ENCODE data around the gene LRRK2.
"Not testable (repeated sequence)": the region's sequence is repeated elsewhere in the genome, so short reads cannot be mapped to it uniquely, and the experiment has no call there.

Gene LRRK2

DNA sequence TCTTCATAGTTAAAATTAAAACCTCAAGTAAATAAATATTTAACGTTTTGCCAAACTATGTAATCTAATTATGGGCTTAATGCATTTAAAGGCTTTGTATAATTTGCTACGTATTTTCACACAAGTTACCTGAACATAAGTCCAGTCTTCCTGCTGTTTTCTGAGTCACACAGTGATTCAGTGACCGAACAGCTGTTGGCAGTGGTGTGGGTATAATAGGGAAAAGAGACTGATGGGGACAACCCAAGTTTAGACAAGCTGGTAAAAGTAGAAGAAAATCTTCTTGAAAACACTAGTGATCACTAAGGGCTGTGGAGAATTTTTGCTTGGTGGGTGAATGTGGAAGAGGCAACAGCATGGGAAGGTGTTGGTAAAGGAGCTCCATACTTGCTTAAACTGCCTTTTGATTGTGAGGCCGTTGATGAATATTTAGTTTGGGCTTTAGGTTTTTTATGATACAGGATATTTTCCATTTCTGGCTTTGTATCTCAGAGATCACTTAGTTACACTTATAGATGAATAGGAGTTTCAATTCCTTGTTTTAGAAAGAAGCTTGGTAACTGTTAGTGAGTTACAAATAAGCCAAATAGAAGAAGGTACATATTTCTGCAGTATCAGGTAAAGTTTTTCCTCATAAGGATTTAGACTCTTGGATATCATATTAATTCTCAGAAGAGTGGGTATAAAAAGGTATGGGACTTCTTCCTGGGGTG, 23.9 kb downstream of the LRRK2 start:
- DNase-seq = no peak

DNA sequence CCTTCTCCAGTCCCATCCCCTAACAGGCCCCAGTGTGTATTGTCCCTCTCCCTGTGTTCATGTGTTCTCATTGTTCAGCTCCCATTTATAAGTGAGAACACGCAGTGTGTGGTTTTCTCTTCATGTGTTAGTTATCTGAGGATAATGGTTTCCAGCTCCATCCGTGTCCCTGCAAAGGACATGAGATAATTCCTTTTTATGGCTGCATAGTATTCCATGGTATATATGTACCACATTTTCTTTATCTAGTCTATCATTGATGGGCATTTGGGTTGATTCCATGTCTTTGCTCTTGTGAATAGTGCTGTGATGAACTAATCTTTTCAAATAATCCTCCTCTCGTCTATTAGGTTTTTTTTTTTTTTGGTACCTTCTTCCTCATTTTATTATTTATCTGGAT, 25.9 kb downstream of the LRRK2 start:
- DNase-seq = not testable (repeated sequence)

DNA sequence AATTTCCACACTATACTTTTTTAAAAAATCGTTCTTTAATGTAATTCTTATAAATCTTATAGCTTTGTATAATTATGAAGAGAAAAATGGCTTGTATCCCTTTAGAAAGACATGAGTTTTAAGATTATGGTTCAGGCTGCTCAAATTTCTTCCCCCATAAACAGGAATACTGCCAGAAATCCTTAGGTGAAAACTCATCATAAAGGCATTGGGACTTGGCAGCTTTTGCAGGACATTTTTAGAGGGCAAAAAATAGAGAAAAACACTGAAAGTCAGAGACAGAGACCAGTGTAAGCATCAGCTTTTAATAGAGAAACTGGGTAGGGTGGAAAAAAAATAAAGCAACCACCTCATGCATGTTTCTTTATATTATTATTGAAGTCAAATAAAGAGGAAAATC, 29.1 kb downstream of the LRRK2 start:
- DNase-seq = no peak

DNA sequence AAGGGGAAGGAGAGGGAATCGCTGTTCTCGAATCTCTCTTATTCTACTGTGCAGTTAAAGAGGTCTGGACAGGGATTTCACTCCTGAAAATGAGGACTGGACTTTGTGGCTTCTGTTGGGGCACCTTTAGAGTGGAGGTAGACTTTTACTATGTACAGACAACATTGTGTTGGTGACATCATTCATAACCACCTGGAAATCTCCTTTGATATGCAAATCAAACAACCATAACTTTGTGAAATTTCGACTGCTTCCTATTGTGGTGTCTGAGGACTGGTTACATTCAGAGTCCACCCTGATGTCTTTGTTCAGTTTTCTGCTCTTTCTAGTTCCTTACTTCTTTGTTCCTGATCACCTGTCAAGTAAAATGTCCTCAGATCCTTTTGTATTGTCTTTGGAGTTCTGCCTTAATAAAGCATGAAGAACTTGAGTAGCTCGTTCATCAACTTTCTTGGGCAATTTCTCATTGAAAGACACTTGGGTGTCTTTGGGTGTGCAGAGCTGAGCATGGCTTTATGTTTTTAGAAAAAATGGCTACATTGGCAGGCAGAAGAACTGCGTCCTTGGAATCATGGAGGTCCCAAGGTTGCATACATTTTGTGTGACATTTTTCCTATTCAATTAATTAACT, 29.8 kb downstream of the LRRK2 start:
- no peak for DNase-seq

DNA sequence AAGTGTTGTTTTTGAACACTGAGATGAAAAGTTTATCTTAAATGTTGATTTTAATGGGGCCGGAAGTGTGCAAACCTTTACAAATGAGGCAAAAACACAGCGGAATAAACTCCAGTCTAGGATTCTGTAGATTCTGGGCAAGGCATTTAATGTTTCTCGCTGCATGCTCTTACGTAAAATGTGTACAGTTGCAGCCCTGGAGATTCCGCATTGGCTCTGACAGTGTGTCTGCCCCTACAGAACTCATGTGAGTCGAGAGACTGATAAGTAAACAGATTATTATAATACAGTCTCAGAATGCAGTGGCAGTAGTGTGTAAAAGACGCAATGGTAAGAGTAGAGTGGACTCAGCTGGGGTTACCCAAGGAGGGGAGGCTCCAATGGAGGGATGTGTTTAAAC, 33.6 kb downstream of the LRRK2 start:
- DNase-seq = no peak

DNA sequence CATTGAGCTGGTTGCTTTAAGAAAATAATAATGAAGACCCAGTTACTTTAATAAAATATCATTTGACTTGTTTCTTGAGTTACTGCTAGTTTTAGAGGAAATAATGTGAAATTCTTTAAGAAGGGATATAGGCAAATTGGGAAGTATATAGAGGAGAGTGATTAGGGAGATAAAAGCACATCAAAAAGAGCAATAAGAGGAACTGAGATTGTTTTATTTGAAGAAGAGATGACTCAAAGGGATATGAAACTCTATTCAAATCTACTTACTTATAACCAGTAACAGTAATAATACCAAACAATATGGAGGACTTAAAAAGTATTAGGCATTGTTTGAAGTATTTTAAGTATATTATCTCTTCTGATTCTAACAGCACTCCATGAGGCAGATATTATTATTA, 37.1 kb downstream of the LRRK2 start:
- no peak for DNase-seq

DNA sequence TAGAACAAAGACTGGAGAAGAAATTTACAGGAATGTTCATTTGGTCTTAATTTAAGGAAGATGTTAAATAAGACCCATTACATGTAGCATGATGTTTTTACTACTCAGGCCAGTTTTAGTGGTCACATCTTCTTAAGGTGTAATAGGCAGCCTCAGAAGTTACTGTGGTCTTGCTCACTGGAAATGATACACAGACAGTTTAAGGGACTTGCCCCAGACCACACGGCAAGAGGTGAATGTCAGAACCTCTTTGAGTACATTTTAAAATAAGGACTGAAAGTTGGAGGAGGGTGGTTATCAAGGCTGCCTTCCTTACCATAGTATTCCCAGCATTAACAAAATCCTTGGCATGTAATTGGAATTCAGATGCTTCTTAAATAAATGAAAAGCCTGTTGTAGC, 37.9 kb downstream of the LRRK2 start:
- no peak for DNase-seq

DNA sequence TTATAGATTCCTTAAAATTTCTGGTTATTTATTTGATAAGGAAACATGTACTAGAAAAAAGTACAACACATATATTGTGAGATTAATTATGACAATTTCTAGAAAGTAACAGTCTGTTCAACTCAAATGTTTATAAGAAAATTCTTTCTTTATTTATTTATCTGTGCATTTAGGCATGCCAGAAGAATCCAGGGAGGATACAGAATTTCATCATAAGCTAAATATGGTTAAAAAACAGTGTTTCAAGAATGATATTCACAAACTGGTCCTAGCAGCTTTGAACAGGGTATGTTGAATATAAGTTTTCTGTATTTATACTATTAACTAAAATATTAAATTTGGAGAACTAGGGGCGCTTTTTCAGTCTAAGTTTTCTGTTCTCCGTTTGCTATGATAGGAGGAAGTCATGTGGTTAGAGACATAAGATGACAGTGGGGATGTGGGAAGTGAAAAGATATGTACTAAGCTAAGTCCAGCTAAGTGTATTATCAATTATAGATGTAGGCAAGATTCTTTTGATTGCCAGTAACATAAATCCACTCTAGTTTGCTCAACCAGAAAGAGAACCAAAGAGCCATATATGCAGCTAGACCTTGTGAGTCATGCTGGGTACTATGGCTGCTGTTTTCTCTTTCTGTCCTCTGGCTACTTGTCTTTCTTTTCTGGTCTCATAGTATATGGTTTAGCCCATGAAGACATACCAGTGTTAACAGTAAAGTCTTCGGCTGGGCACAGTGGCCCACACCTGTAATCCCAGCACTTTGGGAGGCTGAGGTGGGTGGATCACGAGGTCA, 39.0 kb downstream of the LRRK2 start:
- peak; percentile 2 for DNase-seq

DNA sequence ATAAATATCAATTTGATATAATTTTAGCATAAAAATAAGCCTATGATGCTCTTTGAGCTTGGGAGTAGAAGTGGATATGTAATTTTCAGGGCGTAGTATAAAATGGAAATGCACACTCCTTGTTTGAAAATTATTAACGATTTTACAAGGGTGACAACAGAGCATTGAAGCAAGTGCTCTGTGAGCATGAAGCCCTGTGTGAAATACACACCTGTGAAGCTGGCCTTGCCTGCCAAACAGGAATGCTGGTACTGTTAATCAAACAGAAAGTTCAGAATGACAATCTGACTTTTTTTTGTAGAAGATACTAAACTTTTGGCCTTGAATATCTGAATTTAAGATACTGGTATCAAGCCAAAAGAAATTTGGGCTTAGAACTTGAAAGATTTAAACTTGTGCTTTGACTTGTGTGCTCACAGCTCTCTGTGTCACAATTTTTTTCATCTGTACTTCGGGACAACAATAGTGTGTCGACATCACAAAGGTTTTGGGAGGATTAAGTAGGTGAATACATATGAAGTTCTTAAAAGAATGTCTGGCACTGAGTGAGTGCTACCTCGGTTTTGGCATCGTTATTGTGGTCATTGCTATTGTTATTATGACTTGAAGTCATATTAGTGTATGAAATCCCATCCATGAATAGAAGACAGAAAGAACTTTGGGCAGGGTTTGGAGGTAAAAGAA, 47.3 kb downstream of the LRRK2 start:
- no peak for DNase-seq

DNA sequence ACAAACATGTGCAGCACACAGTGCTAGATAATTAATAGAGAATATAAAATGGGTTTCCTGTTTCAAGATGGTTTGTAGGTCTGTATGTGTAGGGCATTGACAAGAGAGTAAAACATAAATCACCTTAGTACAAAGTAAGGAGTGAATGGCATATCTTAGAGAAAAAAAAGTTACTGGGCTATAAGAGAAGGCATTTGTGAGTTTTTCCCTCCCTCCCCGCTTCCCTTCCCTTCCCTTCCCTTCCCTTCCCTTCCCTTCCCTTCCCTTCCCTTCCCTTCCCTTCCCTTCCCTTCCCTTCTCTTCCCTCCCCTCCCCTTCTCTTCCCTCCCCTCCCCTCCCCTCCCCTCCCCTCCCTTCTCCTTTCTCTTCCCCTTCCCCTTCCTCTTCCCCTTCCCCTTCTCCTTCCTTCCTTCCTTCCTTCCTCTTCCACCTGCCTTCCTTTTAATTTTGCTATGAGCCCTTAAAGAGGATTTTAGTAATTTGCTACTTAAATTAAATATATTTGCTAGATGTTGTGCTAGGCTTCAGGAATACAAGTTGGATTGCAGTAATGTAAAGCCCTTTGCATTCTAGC, 57.1 kb downstream of the LRRK2 start:
- no peak for DNase-seq

DNA sequence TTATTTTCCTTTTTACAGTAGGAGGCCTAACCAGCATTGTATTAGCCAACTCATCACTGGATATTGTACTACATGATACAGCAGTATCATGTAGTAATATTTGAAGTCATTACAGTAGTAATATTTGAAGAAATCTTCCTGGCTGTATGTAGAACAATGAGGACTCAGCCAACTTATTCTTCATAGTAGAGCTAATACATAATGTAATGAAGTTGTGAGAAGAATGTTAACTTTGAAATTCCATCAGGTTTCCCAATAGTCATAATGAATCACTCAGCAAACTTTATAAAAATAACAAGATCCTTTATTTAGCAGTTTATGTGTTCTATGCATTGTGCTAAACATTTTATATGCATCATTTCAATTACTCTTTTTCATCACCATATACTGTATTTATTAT, 61.8 kb downstream of the LRRK2 start:
- DNase-seq = no peak

DNA sequence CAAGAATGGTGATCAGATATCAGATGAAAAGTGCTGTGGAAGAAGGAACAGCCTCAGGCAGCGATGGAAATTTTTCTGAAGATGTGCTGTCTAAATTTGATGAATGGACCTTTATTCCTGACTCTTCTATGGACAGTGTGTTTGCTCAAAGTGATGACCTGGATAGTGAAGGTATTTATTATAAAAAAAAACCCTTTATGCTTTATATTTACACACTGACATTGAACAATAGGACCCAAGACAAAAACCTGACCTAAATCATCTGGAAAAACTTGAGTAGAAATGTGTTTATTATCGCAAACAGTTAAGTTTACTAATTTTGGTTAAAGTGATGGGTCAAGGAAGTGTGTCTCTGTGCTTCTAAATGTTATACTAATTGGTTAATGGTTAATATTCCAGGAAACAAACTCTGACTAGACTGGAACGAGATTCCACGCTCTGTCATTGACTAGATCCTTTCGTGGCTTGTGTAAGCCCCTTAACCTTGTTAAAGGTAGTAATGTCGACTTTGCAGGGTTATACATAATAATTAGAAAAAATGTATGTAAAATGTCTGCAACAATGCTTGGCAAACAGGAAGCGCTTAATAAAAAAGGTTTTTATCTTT, 62.7 kb downstream of the LRRK2 start:
- no peak for DNase-seq

DNA sequence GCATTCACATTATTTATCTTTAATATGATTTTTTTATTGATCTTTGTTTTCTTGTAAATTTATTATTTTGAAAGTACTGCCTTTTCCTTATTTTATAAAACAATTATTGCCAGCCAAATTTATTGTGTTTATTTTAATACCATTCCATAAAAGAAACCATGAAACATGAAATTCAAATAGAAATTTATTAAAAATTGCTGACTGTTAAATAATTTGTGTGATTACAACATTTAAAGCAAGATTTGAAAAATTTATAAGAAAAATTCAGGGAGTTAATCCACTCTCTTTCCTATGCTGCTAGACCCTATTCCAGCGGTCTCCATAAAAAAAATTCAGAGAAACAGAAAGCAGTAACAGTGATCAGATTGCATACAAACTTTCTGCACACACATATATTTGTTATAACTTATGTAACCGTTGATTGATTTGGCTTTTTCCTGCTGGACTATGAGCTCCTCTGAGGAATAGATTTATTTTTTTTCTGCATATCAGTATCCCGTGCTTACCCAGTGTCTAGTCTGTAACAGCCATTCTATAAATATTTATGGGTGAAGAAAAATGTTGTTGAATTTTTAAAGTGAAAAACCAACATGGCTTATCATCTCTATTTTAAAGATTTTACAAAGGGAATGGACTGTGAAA, 68.1 kb downstream of the LRRK2 start:
- no peak for DNase-seq

DNA sequence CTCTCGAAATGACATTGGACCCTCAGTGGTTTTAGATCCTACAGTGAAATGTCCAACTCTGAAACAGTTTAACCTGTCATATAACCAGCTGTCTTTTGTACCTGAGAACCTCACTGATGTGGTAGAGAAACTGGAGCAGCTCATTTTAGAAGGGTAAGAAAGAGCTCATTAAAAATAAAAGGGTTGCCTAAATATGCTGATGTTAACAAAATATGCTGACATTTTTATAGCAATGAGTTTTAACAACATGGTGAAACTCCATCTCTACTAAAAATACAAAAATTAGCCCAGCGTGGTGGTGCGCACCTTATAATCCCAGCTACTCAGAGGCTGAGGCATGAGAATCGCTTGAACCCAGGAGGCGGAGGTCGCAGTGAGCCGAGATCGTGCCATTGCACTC, 73.5 kb downstream of the LRRK2 start:
- DNase-seq = no peak

DNA sequence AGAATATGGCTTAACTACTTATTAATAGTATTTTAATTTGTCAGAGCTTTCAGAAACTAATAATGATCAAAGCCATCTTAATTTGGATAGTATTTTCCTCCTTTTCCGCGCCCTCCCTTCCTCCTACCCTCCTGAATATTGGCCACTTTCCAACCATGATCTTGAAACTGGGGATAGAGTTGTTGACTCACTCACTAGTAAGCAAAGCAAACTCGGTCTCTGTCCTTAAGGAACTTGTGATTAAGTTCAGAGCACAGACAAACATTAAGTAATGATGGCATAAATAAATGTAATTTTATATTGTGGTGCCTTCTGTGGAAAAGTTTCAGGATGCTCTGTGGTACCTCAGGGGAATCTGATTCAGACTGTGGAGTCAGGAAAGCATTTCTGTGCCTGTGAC, 75.7 kb downstream of the LRRK2 start:
- DNase-seq = no peak

DNA sequence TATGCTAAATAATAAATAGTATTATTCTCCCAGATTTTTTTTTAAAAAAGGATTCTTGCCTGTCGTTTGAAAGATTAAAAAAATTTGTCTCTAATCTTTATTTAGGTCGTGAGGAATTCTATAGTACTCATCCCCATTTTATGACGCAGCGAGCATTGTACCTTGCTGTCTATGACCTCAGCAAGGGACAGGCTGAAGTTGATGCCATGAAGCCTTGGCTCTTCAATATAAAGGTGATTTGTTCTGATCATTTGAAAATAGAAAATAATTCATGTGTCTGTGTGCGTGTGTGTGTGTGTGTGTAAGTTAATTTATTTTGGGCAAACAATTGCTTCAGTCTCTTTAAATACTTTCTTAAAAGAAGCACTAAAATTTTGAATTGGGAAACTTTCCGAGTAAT, 84.2 kb downstream of the LRRK2 start:
- no peak for DNase-seq

DNA sequence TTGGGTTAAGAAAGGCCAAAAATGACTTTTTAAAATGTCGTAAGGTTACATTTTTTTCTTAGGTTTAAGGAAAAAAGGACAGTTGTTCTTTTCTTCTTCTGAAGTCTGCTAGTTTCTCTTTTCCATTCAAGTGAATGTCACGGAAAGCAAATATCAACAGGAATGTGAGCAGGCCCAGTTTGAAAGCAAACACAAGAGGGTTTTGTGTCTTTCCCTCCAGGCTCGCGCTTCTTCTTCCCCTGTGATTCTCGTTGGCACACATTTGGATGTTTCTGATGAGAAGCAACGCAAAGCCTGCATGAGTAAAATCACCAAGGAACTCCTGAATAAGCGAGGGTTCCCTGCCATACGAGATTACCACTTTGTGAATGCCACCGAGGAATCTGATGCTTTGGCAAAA, 85.4 kb downstream of the LRRK2 start:
- DNase-seq = no peak

DNA sequence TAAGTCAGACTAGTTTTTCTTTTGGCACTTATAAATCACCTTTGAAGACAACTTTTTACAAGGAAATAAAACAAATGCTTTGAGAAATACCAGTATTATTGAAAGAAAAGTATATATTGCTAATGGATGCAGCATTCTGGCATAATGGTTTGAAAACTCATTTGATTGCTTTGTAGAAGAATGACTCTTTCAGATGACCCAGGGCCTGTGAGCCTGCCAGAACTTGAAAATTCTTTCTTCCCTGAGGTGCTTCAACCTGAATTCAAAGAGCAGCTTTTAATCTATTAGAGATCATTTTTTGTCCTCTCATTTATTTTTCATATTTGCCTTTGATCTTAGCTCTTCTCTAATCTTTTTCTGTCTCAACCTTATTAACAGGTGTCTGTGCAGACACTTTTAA, 87.4 kb downstream of the LRRK2 start:
- no peak for DNase-seq

DNA sequence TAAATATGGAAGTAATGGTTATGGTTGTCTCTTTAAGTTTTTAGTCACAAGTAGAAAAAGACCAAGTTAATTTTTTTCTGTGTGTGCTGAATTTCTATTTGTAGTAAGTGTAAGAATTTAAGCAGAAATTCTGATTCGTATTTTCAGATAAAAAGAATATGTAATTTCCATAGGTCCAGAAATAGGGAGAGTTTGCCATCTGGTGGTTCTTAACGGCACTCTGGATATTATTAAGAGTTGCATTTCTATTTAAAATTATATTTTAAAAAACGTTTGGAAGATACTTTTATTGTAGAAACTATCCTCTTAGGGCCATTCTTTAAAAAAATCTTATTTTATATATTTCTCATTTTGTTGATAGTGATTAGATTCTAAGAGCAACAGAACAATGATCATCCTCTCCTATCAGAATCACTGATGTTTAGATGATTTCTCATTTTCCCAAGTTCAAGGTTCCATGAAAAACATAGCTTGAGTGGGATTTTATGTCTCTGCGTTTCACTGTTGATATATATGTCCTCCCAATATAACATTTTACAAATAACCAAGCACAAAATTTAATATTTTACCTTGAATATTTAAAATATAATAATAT, 88.3 kb downstream of the LRRK2 start:
- peak; percentile 22 for DNase-seq

DNA sequence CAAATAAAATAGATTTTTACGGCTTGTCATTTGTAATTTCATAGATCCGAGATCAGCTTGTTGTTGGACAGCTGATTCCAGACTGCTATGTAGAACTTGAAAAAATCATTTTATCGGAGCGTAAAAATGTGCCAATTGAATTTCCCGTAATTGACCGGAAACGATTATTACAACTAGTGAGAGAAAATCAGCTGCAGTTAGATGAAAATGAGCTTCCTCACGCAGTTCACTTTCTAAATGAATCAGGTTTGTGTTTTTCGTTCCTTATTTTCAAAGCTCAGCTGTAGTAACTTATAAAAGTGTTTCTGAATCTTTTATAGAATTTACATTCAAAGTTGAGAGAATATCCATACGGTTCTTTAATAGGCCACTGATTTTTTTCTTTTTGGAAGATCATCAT, 89.1 kb downstream of the LRRK2 start:
- DNase-seq = no peak

DNA sequence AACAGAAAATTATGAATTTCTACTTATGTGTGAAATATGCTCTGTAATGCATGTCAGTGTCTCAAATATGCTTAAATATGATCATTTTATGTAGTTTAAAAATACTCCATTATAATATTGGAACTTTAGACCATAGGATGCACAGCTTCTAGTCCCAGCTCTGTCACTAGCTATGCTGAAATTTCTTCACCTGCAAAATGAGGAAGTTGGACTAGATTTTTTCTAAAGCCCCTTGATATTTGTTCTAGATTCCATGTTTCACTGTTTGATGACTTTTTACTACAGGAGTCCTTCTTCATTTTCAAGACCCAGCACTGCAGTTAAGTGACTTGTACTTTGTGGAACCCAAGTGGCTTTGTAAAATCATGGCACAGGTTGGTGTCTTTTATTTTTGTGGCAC, 90.1 kb downstream of the LRRK2 start:
- no peak for DNase-seq

DNA sequence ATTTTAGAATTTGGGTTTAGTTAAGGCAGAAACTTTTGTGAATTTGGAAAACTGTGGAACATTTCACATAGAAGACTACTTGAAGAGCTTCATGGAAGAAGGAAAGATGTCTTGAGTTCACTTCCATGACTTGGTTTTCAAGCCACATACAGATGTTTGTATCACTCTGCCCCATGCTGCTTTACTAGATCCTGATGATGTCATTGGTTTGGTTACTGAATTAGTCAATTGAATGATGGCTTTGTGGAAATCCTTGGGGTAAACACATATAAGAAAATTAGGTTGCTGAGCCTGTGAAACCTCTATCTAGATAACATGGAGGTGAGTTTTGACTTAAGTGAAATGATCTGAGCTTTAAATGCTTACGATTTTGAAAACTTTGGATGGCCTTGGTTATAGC, 90.6 kb downstream of the LRRK2 start:
- no peak for DNase-seq
